ENCODE measurements around the gene ZMIZ1.

ZMIZ1 gene

GRCh38 chr10:79053081-79053434 lies 15.7 kb upstream of the ZMIZ1 start:
- DNase-seq, result no peak

- no peak for DNase-seq
Measured at GRCh38 chr10:79053481-79054202, 15.1 kb upstream of the ZMIZ1 start.

GRCh38 chr10:79054203-79055099 lies 14.3 kb upstream of the ZMIZ1 start:
- no peak for DNase-seq

GRCh38 chr10:79055100-79055782 lies 13.5 kb upstream of the ZMIZ1 start:
- no peak for DNase-seq

GRCh38 chr10:79055892-79056291 lies 12.9 kb upstream of the ZMIZ1 start:
- no peak for DNase-seq

- DNase-seq, result no peak
Measured at GRCh38 chr10:79056361-79056735, 12.4 kb upstream of the ZMIZ1 start.

GRCh38 chr10:79056736-79057391 lies 11.9 kb upstream of the ZMIZ1 start:
- DNase-seq, result no peak

GRCh38 chr10:79057481-79058275 lies 11.1 kb upstream of the ZMIZ1 start:
- no peak for DNase-seq

GRCh38 chr10:79058899-79059841 lies 9.6 kb upstream of the ZMIZ1 start:
- DNase-seq, result no peak

GRCh38 chr10:79059859-79060379 lies 8.8 kb upstream of the ZMIZ1 start:
- DNase-seq, result no peak

- DNase-seq, result no peak
Measured at GRCh38 chr10:79060641-79061255, 8.0 kb upstream of the ZMIZ1 start.

- DNase-seq, result no peak
Measured at GRCh38 chr10:79061441-79062315, 7.1 kb upstream of the ZMIZ1 start.

- no peak for DNase-seq
Measured at GRCh38 chr10:79063071-79063491, 5.7 kb upstream of the ZMIZ1 start.

- DNase-seq, result no peak
Measured at GRCh38 chr10:79063661-79064492, 4.9 kb upstream of the ZMIZ1 start.

- no peak for DNase-seq
Measured at GRCh38 chr10:79065091-79065551, 3.6 kb upstream of the ZMIZ1 start.

- no peak for DNase-seq
Measured at GRCh38 chr10:79065853-79066252, 2.9 kb upstream of the ZMIZ1 start.

- peak; percentile 24 for DNase-seq
Measured at GRCh38 chr10:79066411-79067240, 2.1 kb upstream of the ZMIZ1 start.
